ENCODE results near the gene CLCN1.
A peak's percentile ranks its signal among the peaks of the same experiment; 100 is the strongest.

Gene CLCN1

GRCh38 chr7:143360788-143361551, 45.1 kb downstream of the CLCN1 start:
- Histone ChIP-seq H2AFZ (ENCODE audit: low read length) (no peak overlapping the region), H3K4me1 (ENCODE audit: insufficient read depth, low read length, poor library complexity, severe bottlenecking) (peaks cover 13% of the 10 kb centered on the region), H3K36me3 (ENCODE audit: insufficient read depth, low read length) (no peaks in the 10 kb centered on the region), H3K9ac (ENCODE audit: low read depth, low read length, poor library complexity, severe bottlenecking) (no peak overlapping the region), H3K79me2 (ENCODE audit: insufficient read depth, low read length) (no peaks in the 10 kb centered on the region), H3K4me2 (ENCODE audit: low read depth, low read length, poor library complexity, severe bottlenecking) (peak overlapping the region; percentile 87), H3K4me3 (ENCODE audit: low read length, poor library complexity, severe bottlenecking) (no peak overlapping the region), H3K9me3 (ENCODE audit: insufficient read depth, low read depth, low read length) (no peaks in the 10 kb centered on the region), H3K9me2 (replicated peaks; ENCODE audit: low read depth, low read length) (no peaks in the 10 kb centered on the region), H3F3A (ENCODE audit: low read depth) (no peaks in the 10 kb centered on the region), H4K20me1 (ENCODE audit: insufficient read depth, low read length, poor library complexity, severe bottlenecking) (no peaks in the 10 kb centered on the region), H3K27me3 (ENCODE audit: insufficient read depth, low read length, poor library complexity, severe bottlenecking) (no peaks in the 10 kb centered on the region)
- TF ChIP-seq CTCF (conservative IDR thresholded peaks at IDR 0.05; ENCODE audit: low read length) (no peak), EZH2phosphoT487 (IDR thresholded peaks at IDR 0.05; ENCODE audit: borderline replicate concordance) (no peak)

- Histone ChIP-seq H3K4me1 (ENCODE audit: insufficient read depth, low read length, poor library complexity, severe bottlenecking) (peaks cover 13% of the 10 kb centered on the region), H3K9me2 (replicated peaks; ENCODE audit: low read depth, low read length) (no peaks in the 10 kb centered on the region), H3F3A (ENCODE audit: low read depth) (no peaks in the 10 kb centered on the region), H3K4me2 (ENCODE audit: low read depth, low read length, poor library complexity, severe bottlenecking) (peak overlapping the region; percentile 87), H4K20me1 (ENCODE audit: insufficient read depth, low read length, poor library complexity, severe bottlenecking) (no peaks in the 10 kb centered on the region), H3K36me3 (ENCODE audit: insufficient read depth, low read length) (no peaks in the 10 kb centered on the region), H2AFZ (ENCODE audit: low read length) (peak overlapping the region; percentile 95), H3K79me2 (ENCODE audit: insufficient read depth, low read length) (no peaks in the 10 kb centered on the region), H3K9me3 (ENCODE audit: insufficient read depth, low read depth, low read length) (no peaks in the 10 kb centered on the region), H3K9ac (ENCODE audit: low read depth, low read length, poor library complexity, severe bottlenecking) (peak overlapping the region; percentile 78), H3K27me3 (ENCODE audit: insufficient read depth, low read length, poor library complexity, severe bottlenecking) (no peaks in the 10 kb centered on the region), H3K4me3 (ENCODE audit: low read length, poor library complexity, severe bottlenecking) (peak overlapping the region; percentile 96)
- TF ChIP-seq EZH2phosphoT487 (IDR thresholded peaks at IDR 0.05; ENCODE audit: borderline replicate concordance) (no peak), CTCF (conservative IDR thresholded peaks at IDR 0.05; ENCODE audit: low read length) (no peak)
These were observed 45.7 kb downstream of the CLCN1 start for GRCh38 chr7:143361552-143362130.

GRCh38 chr7:143362131-143363015, 46.5 kb downstream of the CLCN1 start, which contains the start of gene FAM131B:
Gene FAM131B, minus strand, starts transcription at chr7:143362713. Its CDS starts 110 bp downstream, at chr7:143362603.
- H3K9me3 ChIP-seq (ENCODE audit: insufficient read depth, low read depth, low read length) = no peaks in the 10 kb centered on the region
- H3K27me3 ChIP-seq (ENCODE audit: insufficient read depth, low read length, poor library complexity, severe bottlenecking) = no peaks in the 10 kb centered on the region
- peak within 1 kb of the TSS; percentile 78 for H3K9ac ChIP-seq (ENCODE audit: low read depth, low read length, poor library complexity, severe bottlenecking)
- H3F3A ChIP-seq (ENCODE audit: low read depth) = no peaks in the 10 kb centered on the region
- H4K20me1 ChIP-seq (ENCODE audit: insufficient read depth, low read length, poor library complexity, severe bottlenecking) = no peaks in the 10 kb centered on the region
- H3K4me2 ChIP-seq (ENCODE audit: low read depth, low read length, poor library complexity, severe bottlenecking) = peak within 1 kb of the TSS; percentile 87
- peaks cover 13% of the 10 kb centered on the region for H3K4me1 ChIP-seq (ENCODE audit: insufficient read depth, low read length, poor library complexity, severe bottlenecking)
- H3K36me3 ChIP-seq (ENCODE audit: insufficient read depth, low read length) = no peaks in the 10 kb centered on the region
- H2AFZ ChIP-seq (ENCODE audit: low read length) = peak within 1 kb of the TSS; percentile 95
- peak within 1 kb of the TSS; percentile 96 for H3K4me3 ChIP-seq (ENCODE audit: low read length, poor library complexity, severe bottlenecking)
- TF ChIP-seq CTCF (conservative IDR thresholded peaks at IDR 0.05; ENCODE audit: low read length) (no peak), EZH2phosphoT487 (IDR thresholded peaks at IDR 0.05; ENCODE audit: borderline replicate concordance) (no peak)
- H3K9me2 ChIP-seq (replicated peaks; ENCODE audit: low read depth, low read length) = no peaks in the 10 kb centered on the region
- no peaks in the 10 kb centered on the region for H3K79me2 ChIP-seq (ENCODE audit: insufficient read depth, low read length)
